IPS DF 4.7 (cell line): ENCODE measurements around the gene HDAC9.

ENCODE experiments used
- DNase-seq: peaks from one replicate; pipeline ENCODE4 v3.0.0-alpha.2; 2013; ENCODE audit warnings: low spot score; ENCODE audit errors: extremely low read depth

HDAC9 gene

DNA sequence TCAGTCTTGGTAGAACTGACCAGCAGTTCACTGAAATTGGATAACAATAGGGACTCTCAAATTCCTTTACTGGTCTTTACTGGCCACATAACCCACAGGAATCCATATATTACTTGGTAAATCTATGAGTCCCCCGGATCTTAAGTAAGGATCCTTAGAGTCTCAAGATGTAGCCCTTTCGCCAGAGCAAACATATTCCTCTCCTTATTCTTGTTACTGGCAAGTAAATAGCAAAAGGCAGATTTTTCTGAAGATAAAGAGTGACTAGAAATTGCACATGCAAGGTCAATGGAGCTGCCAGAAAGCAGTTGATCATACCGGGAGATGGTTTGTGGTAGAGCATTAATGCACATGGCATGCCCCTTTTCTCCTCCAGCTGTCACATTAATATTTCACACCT lies 283.0 kb downstream of the HDAC9 start:
- DNase-seq = no peak

DNA sequence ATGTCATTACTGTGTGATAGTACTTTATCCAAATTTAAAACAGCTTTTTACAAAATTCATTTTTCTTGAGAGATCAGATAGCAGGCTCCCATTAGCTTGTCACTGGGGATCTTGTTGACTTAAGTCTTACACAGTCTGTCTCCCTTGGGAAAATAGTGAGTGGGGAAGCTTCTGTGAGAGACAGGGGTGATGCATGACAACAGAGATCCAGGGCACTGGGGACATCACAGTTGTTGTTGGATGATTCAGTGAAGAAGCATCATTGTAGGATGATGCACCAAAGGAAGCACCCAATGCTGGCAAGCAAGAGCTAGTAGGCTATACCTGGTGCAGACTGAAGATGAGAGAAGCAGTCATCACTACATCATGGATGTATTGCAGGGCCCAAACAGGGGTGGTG lies 284.7 kb downstream of the HDAC9 start:
- DNase-seq = no peak

DNA sequence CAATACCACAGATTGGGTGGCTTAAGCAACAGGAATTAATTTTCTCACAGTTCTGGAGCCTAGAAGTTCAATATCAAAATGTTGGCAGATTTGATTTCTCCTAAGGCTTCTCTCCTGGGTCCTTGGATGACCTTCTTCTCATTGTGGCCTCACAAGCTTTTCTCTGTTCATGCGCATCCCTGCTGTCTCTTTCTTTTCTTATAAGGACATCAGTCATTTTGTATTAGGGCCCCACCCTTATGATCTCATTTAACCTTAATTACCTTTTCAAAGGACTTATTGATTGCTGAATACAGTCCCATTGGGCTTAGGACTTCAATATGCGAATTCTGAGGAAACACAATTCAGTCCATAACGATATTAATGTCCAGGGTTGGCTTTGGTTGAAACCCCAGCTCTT lies 285.4 kb downstream of the HDAC9 start:
- DNase-seq = no peak

DNA sequence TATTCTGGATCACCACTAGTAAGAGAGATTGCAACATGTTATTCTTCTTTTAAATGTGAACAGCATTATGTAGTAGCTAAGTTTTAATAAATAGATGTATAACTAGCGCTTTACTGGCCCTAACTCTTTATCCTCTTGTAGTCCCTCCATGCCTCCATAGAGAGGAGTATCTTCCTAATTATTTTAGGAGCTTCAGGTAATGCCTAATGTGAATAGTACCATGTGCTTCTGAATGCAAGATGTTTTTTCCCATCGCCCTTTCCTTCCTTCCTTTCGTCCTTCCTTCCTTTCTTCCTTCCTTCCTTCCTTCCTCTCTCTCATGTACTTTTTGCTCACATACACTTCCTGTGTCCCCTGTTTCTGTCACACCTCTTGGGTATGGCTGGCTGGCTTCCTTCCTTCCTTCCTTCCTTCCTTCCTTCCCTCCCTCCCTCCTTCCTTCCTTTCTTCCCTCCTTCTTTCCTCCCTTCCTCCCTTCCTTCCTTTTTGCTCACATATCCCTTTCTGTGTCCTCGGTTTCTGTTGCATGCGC lies 290.7 kb downstream of the HDAC9 start:
- no peak for DNase-seq

DNA sequence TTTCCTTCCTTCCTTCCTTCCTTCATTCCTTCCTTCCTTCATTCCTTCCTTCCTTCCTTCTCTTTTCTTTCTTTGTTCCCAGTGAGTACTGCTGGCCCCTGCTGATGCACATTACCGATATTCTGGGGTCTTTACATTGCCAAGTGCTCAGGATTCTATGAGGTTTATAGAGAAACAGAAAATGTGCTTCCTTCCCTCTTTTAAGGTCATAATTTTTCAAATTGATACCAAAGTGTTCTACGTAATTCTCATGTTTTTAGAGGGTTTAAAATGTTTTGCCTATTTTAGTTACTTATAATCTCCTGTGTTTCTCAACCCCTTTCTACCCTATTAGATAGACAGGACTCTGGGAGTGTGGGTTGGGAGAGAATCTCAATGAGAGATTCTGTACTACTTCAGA lies 291.2 kb downstream of the HDAC9 start:
- no peak for DNase-seq

DNA sequence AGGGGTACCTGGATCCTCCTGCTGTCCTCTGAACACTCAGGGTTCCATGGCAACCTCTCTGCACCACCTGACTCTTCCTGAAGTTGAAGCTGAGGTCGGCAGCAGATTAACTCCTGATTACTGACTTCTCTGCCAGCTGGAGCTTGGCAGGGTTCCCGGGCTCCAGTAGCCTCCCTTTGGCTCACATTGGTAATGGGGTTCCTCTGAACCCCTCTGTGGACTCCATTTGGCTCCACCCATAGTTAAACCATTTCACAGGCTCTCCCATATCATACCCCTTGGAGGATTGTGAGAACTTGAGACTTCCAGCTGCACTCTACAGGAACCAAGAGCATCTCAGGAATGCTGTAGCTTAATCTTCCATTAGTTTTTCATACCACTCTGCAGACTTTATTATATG lies 292.5 kb downstream of the HDAC9 start:
- no peak for DNase-seq

DNA sequence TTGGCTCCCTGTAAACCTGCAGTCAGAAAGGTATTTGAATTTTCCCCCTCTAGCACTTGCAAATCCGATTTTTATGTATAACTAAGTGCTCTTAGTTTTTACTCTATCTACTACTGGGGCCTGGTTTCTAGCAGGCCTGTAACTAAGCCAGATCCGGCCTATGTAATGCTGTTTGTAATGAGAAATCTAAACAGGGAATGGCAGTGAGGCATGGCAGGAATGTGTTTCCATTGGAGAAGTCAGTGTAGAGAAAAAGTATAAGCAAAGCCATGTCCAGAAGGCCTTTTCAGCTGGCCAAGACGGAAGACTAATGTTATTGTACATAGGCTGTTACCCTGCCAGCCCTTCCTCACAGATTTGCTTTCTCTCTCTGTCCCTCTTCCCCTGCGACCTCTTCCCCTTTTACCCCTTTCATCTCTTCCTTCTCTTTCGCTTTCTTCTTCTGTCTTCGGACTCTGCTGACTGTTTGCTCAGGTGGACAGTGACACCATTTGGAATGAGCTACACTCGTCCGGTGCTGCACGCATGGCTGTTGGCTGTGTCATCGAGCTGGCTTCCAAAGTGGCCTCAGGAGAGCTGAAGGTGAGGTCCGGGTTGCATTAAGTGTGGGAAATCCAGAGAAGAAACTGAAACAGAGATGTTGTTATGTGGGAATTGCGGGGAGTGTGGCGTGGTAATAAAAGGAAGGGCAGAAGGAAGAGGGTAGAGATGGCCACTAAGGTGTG lies 297.5 kb downstream of the HDAC9 start:
- DNase-seq = no peak

DNA sequence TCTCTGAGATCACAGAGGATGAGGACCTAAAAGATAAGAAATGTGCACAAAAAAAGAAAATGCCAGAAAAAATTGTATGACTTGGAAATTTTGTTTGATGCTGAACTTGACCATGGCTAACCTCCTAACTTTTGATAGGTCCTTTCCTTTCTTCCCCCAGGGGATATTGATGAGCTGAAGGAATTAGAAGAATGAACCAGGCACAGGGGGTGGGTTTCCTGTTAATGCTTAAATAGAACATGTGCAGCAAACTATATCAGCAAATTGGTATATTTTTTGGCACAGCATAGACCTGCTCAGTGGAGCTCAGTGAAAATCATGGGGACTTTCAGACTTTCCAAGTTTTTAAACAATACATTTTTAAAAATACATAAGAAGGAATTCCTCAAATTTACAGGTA lies 300.7 kb downstream of the HDAC9 start:
- no peak for DNase-seq

DNA sequence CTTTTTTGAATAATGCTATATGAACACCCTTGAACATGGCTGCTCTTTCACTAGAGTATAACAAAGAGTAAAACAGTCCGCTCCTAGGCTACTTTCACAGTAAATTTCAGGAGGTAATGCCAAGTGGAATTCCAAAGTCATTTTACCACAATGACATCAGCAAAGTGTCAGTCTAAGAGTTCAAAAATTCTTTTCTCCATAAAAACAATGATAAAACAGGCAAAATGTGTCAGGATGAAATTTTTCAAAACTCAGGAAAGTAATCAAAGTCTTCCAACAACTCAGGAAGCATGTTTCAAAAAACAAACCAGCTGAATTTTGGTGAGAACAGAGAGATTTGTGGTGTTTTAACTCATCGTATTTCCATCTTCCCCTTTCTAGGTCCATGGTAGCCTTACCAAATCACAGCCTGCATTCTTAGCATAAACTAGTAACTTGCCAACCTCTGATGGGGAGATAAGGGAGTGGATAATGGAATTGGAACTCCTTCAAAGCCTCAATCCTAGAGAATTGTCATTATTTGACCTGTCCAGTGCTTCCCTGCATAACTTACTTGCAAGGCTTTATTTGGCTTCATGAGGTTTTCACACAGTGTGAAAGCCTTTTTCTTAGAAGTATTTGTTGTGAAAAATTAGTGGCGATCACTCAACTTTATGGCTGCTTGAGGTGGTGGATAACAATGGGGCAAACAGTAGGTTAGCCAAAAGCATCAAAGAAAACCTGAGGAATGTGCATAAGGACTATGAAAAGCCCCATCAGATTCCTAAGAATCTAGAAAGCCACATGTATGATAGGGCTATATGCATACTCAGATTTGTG lies 302.7 kb downstream of the HDAC9 start:
- DNase-seq = no peak

DNA sequence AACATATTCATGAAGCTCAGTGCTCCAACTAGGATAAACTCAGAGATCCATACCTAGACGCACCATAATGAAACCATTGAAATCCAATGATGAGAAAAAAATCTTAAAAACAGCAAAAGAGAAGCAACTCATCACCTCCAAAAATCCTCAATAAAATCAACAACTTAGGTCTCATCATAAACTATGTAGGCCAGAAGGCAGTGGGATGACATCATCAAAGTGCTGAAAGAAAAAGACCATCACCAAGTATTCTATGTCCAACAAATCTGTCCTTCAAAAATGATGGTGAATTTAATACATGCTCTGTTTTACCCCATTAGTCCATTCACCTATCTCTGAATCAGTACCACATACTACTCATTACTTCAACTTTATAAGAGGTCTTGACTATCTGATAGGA lies 304.4 kb downstream of the HDAC9 start:
- DNase-seq = no peak

DNA sequence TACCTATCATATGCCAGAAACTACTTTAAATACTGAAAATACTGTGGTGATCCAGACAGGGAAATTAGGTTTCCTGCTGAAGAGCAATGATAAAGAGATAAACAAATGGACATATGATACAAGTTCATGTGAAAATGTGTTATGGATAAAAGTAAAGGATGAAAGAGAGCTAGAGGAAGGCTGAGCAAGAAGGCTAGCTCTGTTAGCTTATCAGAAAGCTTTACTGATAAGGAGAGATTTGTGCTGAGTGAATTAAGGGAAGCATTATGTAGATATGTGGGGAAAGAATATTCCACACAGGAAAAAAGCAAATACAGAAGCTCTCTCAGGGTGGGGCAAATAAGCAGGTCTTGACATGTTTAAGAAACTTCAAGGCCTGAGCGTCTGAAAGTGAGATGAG lies 308.4 kb downstream of the HDAC9 start:
- no peak for DNase-seq

DNA sequence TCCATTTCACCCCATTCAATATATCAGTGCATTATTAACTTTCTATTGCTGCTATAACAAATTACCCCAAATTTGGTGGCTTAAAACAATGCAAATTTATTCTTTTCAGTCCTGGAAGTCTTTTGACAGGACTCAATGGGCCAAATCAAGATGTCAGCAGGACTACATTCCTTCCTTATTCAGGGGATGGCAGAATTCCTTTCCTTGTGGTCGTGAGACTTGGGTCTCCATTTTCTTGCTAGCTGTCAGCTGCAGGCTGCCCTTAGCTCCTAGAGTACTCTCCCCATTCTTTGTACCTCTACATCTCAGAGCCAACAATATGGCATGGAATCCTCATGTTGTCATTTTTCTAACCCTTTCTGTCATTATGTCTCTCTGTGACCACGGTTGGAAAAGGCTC lies 310.6 kb downstream of the HDAC9 start:
- peak; percentile 44 for DNase-seq

DNA sequence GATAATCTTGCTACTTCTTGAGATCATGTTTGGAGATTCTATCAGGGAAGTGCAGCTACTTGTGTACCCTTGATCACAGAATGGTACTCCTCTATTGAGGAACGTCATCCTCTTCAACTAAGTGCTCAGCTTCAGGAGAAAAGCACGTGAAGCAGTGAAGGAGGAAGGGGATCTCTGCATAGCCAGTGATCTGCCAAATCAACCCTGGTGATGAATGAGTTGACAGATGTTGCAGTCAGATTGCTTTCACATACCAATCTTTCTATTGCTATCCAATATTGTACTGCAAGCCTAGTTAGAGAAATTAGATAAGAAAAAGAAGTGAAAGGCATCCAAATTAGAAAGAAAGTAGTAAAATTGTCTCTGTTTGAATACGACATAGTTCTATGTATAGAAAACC lies 312.5 kb downstream of the HDAC9 start:
- no peak for DNase-seq

DNA sequence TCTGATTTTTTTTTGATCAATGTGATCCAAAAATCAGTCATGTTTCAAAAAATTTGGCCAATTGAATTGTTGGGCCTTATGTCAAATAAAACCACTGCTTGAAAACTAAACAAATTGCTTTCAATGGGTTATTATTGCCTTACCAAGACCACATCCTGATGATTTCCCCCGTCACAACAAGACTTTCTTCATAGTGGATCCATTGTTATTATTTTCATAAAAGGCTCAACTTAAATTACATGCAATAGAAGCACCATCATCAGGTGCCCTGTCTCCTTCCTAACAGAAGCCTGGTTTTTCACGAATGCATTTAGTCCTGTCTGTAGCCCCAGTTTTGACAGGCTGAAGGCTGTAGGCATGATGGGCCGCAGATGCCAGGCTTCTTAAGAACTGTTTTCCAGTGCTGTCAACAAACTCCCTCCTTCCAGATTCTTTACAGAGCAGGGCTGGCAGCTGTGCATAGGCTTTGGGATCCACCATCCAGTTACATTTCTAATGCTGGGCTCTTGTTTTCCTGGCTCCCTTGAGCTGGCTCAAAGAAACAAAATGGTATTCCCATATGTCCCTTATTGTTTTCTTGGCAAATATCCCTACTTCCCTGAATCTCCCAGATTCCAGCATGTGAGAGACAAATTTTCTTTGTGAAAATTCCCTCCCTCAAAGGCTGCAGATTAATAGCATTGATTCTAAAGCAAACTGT lies 319.9 kb downstream of the HDAC9 start:
- no peak for DNase-seq

DNA sequence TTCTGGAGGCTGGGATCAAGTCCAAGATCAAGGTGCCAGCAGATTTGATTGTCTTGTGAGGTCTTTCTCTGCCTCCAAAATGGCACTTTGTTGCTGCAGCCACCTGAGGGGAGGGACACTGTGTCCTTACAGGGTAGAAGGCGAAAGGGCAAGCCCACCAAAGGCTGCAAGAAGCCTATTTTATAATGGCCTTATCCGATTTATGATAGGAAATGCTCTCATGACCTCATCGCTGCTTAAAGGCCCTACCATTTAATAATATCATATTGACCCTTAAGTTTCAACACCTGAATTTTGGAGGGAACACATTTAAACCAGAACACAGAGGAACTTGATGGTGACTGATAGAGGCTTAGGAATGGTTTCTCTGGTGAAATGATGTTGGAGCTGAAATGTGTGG lies 325.4 kb downstream of the HDAC9 start:
- DNase-seq = no peak

DNA sequence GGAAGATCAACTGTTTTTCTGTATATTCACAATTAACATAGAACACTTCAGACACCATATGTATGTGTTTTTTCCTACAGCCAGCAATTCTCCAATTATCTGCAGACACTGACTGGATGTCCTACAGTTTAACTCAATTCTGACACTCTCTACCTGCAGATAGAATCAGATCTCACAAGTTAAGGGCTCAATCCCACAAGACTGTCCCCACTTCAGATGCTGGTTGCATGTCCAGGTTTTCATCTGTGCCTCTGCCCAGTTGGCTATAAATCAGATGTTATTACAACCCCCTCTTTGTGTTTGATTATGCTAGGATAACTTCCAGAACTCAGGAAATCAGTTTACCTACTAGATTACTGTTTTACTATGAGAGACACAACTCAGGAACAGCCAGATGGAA lies 326.0 kb downstream of the HDAC9 start:
- no peak for DNase-seq

DNA sequence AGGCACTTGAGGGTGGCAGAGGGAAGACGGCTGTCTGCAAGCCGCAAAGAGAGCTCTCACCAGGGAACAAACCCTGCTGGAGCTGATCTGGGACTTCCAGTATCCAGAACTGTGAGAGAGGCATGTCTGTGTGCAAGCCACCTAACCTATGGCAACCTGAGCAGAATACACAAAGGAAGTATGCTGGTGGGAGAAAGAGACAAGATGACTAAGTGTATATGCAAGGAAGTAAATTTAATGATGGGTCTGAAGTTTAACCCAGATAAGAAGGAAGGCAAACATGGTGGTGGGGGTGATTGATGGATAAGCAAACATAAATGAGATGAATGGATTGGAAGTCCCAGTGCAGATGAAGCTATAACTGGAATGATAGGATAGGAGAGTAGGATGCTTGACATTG lies 328.6 kb downstream of the HDAC9 start:
- DNase-seq = no peak

DNA sequence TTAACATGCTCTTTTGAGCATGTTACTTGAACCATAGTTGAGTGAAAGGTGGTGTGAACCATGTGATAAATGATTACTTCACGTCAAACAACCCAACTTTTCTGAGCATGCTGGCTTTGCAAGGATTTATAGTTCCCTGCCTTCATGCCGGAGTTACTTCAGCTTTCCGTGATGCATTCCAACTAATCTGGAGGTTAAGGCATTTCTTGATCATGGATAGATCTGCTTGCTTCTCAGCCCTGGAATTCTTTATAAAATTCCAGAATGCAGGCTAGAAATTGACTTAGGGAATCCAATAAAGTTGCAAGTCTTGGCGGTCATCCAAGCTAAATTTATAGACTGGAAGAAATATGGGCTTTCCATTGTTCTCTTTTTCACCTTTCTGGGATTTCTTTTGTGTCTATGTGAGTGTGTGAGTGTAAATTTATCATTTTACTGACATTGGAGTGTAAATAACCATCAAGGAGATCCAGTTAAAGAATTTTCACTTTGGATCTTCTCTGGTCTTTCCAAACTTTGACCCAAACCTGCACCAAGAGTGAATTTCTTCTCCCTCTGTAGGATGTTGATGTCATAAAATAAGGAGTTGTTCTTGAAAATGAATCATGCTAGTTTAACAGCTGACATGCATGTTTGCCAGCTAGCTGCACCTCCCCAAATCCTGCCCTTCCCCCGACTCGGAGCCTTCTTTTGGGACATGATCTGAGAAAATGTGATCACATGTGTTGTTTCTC lies 332.9 kb downstream of the HDAC9 start:
- DNase-seq = no peak

DNA sequence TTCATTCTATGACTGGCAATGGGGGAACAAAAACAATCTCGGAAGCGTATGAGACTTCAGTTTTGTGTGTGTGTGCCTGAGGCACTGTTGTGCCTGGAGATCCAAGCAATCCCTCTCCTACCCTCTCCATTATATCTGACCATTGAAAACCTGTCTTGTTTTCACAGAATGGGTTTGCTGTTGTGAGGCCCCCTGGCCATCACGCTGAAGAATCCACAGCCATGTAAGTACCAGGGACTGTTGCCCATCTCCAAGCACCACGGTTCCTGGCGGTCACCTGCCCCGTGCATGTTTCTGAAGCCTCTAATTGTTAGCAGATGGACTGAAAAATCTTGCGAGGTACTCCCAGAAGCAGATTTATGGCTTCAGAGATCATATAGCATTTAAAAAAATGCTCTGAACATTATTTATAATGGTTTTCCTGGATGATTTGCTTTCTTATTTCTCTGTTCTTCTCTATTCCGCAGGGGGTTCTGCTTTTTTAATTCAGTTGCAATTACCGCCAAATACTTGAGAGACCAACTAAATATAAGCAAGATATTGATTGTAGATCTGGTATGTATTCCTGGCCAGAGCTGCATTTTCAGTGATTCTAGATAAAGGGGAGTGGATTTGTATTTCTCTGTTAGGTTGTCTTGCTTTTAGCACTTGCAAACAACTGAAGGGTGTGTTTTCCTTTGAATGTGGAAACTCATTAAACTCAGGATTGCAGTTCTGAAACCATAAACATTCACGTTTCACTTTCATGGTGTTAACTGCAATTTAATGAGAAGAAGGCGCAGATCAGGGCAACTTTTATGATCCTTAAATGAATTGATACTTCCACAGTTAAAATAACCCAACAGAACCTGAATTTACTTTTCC lies 333.7 kb downstream of the HDAC9 start:
- DNase-seq = no peak

DNA sequence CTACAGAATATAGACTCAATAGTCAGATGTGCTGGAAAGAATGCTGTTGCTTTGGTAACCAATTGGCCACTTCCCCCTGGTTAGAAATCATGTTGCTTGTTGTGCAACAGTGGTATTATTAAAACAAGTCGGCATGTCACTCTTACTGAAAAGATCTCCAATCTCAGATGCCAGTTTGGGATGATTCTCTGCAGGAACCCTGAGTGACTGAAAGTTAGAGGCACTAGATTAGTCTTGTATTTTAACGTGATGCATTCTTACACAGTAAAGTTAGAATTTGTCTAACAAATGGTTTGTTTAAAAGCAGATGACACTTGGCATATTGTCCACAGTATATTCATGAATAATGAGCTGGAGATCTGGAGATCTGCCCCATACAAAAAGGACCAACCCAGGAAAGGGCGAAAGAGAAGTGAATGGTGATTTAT lies 334.3 kb downstream of the HDAC9 start:
- no peak for DNase-seq

DNA sequence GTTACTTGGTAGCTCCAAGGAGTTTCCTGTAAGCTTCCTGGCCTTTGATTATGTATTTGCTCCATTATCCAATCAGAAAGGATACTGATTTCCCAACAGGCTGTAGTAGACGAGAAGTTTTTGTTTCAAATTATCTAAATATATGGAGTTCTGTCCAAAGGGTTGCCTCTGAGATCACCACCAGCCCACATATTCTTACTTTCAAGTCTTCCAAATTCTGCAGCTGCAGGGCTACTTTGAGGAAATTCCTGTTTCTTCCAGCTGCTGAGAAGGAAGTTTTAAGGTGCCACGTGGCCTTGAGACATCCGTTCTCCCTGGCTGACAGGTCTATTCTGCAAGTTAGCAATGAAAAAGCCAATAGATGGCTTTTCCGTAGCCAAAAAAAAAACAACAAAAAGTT lies 335.9 kb downstream of the HDAC9 start:
- DNase-seq = no peak
